Measurements from ENCODE around the gene ZFP62. TPM values are rescaled to one million over a fixed set of nuclear protein-coding genes. Genes with fewer than 3 reads are reported as not detected.

The ZFP62 gene
- total RNA-seq (2022; extraction: Qiagen RNA extraction) = 7.2 to 9.3 TPM (median 8.2 TPM) in 5 replicates

DNA sequence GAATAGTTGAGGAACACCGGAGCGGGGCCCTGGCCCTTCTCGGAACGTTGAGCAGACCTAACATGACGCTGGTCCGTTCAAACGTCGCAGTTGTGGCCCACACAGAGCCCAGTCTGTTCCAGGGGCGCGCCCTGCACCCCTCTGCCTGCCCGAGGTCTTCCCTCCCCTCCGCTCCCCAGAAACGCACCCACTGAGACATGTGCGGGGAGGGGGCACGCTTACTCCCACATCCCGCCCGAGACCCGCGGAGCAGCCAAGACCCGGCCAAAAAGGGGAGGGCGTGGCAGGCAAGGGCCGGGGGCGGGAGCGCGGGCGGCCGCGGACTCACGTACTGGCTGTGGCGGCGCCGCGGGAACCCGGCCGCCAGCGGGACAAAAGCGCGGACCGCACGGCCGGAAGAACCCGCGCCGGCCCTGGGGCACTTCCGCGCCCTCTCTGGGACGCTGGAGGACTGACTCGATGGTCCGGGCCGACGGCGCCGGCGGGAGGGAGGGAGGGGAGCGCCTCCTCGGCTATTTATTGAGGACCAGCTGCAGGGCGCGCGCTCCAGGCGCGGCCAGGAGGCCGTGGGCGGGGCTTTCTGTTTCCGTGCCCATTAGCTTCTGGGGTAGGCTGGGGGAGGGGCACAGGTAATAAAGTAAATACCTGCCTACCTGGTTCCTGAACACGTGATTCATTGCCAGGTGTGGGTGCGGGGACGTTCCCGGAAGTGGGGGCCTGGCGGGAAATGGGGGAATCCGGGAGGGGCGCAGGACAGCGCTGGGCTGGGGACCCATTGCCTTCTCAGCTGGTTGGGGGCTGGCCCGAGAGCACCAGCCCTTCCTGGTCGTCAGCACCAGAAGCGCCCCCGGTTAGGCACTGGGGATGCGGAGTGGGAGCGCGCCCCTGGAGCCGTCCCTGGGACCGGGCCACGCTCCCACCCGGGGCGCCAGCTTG is at the start of gene ZFP62:
ZFP62 (minus strand) TSS at position 390 of the 936 bp plus-strand sequence; CDS start at position 333, 57 bp downstream.

DNA sequence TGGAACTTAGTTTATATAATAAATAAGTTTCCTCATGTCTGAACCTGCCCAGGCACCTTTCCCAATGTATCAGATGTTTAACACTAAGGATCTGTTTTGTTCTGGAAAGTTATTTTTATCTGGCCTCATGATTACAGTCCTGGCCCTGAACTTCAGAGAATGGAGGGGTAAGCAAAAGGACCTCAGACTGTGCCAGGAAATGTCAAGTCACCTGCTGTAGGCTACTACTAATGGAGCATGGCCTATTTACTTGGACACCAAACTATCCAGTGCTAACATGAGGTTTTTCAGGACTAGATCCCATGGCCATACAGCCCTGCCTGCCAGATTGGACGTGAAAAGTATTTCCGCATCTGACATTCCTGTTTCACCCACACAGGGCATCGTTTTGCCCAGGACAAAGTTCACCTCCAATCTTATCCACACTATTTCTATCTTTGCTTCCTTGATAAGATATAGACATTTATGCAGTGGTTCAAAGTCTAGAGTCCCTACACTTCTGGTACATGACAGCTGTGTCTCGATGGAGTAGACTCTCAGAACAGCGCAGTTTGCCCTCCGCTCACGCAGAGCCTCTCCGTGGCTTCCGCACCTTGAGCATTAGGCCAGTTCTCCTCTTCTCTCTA is 37.7 kb upstream of the ZFP62 start, which contains the start of gene BTNL8:
BTNL8 (plus strand) TSS at position 539 of the 626 bp plus-strand sequence. CDS start 152 bp downstream, outside the sequence.

DNA sequence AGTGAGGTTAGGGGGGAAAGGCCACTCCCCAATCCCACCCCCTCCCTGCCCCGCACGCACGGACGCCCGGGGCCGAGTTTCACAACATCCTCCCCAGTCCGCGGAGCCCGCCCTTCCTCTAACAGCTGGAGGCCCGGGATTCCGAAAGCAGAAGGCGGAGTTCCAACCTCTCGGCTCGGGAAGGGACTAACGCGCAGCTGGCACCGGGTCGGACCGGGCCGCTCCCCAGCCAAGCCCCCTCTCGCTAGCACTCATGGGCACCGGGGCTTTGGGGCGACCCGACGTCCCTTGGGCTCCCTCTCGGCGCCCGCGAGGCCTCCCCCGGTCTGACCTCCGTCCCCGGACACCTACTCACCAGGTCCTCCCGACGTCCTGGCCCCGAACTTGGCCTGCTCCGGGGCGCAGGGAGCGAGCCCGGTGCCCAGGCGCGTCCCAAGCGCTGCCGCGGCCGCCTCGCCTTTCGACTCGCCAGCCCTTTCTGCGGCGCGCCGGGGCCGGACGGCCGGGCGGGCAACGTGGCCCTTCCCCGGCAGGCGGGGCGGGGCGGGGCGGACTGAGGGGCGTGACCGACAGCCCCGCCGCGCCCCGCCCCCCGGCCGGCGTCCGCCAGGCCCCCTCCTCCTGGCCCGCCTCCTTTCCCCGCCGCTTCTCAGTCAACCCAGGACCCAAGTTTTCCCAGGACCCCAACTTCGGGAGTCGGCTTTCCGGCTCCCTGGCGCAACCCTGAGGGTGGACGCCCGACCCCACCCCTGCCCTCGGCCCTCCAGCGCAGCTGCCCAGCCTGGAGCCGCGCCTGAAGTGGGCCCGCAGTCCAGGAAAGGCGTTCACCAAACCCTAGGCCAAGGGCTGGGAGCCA is 58.5 kb downstream of the ZFP62 start, which contains the start of gene MGAT1:
MGAT1 (minus strand) TSS at position 482 of the 856 bp plus-strand sequence. CDS start 9,835 bp downstream, outside the sequence.

Other genes starting within 250 kb of the ZFP62 start
- gene FLT4, start 211.7 kb downstream of the ZFP62 start, total RNA-seq (2022; extraction: Qiagen RNA extraction) = 3.4 to 4.3 TPM (median 3.6 TPM) in 5 replicates
- not detected in 5 replicates for gene OR2Y1, start 121.2 kb downstream of the ZFP62 start, total RNA-seq (2022; extraction: Qiagen RNA extraction)
- gene MGAT1, start 58.5 kb downstream of the ZFP62 start, total RNA-seq (2022; extraction: Qiagen RNA extraction) = 76.3 to 88.5 TPM (median 86.7 TPM) in 5 replicates
- 0.06 TPM in 1 of 5 replicates, not detected in the others for gene BTNL8, start 37.9 kb upstream of the ZFP62 start, total RNA-seq (2022; extraction: Qiagen RNA extraction)
- not detected in 5 replicates for gene BTNL3, start 127.6 kb upstream of the ZFP62 start, total RNA-seq (2022; extraction: Qiagen RNA extraction)
- gene BTNL9, start 179.0 kb upstream of the ZFP62 start, total RNA-seq (2022; extraction: Qiagen RNA extraction) = 0.70 to 1.1 TPM (median 0.84 TPM) in 5 replicates